GM23248 (cell line): ENCODE results near the gene EVI2A.

Experiments
- EZH2 ChIP-seq: fragments of 200-600 bp; sonication (generic); IDR thresholded peaks from 2 replicates; pipeline ENCODE4 v1.6.1; 2018; ENCODE audit warnings: antibody characterized with exemption, mild to moderate bottlenecking; ENCODE audit not compliant: insufficient read depth, poor library complexity, severe bottlenecking
- EZH2phosphoT487 ChIP-seq: fragments of 200-600 bp; sonication (generic); IDR thresholded peaks from 2 replicates; pipeline ENCODE4 v1.6.1; 2018; ENCODE audit warnings: antibody characterized with exemption, moderate library complexity, mild to moderate bottlenecking, low read depth; ENCODE audit not compliant: insufficient read depth

DNA sequence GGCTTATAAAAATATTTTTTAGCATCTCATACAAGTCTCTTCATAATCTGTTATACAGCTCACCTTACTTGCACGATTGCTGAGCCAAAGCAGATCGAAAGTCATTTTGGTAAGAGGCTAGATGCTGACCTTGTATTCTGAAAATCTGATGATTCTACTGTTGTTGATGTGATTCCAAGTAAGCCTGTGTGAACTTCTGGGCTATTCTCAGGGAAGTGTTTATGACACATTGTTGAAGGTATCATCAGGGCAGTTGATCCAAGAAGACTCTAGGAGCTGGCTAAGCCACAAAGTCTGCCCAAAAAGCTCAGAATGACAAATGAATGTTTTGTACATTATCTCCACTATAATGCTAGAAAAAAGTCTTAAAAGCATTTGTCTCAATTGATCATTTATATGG lies 40.4 kb downstream of the EVI2A start:
- TF ChIP-seq EZH2 (no peak), EZH2phosphoT487 (no peak)
